Panc1 (cell line): ENCODE data around the gene ATP6V1F.

ENCODE experiments used
- POLR2AphosphoS5 ChIP-seq: IDR thresholded peaks from 2 replicates; pipeline ENCODE4 v1.6.1; 2012; ENCODE audit warnings: mild to moderate bottlenecking, low read depth, low read length, moderate library complexity
- TCF7L2 ChIP-seq: IDR thresholded peaks from 2 replicates; pipeline ENCODE4 v1.6.1; 2011; ENCODE audit warnings: mild to moderate bottlenecking, low read depth, low read length, inconsistent platforms
- TF ChIP-seq, protein P1 (sequence below): fragments of 450-650 bp; IDR thresholded peaks from 2 replicates; pipeline ENCODE4 v1.5.1; 2017; ENCODE audit warnings: mild to moderate bottlenecking
- TF ChIP-seq, protein P2 (sequence below), 2 experiments: IDR thresholded peaks; 2 replicates each; pipeline ENCODE4 v1.6.1; 2011 to 2012; ENCODE audit warnings: low read depth in 2 of 2, control low read depth in 1 of 2, low read length in 1 of 2, mild to moderate bottlenecking in 1 of 2, moderate library complexity in 1 of 2; ENCODE audit not compliant: insufficient read depth in 1 of 2

- TF ChIP-seq, protein P1, sequence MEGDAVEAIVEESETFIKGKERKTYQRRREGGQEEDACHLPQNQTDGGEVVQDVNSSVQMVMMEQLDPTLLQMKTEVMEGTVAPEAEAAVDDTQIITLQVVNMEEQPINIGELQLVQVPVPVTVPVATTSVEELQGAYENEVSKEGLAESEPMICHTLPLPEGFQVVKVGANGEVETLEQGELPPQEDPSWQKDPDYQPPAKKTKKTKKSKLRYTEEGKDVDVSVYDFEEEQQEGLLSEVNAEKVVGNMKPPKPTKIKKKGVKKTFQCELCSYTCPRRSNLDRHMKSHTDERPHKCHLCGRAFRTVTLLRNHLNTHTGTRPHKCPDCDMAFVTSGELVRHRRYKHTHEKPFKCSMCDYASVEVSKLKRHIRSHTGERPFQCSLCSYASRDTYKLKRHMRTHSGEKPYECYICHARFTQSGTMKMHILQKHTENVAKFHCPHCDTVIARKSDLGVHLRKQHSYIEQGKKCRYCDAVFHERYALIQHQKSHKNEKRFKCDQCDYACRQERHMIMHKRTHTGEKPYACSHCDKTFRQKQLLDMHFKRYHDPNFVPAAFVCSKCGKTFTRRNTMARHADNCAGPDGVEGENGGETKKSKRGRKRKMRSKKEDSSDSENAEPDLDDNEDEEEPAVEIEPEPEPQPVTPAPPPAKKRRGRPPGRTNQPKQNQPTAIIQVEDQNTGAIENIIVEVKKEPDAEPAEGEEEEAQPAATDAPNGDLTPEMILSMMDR, result peak; percentile 95
- TF ChIP-seq, protein P2, sequence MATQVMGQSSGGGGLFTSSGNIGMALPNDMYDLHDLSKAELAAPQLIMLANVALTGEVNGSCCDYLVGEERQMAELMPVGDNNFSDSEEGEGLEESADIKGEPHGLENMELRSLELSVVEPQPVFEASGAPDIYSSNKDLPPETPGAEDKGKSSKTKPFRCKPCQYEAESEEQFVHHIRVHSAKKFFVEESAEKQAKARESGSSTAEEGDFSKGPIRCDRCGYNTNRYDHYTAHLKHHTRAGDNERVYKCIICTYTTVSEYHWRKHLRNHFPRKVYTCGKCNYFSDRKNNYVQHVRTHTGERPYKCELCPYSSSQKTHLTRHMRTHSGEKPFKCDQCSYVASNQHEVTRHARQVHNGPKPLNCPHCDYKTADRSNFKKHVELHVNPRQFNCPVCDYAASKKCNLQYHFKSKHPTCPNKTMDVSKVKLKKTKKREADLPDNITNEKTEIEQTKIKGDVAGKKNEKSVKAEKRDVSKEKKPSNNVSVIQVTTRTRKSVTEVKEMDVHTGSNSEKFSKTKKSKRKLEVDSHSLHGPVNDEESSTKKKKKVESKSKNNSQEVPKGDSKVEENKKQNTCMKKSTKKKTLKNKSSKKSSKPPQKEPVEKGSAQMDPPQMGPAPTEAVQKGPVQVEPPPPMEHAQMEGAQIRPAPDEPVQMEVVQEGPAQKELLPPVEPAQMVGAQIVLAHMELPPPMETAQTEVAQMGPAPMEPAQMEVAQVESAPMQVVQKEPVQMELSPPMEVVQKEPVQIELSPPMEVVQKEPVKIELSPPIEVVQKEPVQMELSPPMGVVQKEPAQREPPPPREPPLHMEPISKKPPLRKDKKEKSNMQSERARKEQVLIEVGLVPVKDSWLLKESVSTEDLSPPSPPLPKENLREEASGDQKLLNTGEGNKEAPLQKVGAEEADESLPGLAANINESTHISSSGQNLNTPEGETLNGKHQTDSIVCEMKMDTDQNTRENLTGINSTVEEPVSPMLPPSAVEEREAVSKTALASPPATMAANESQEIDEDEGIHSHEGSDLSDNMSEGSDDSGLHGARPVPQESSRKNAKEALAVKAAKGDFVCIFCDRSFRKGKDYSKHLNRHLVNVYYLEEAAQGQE (IDR thresholded peaks at IDR 0.05; ENCODE audit: insufficient read depth in 1 of 2, low read depth in 2 of 2, low read length in 1 of 2), result no peak
- TF ChIP-seq TCF7L2, result no peak
- no peak for TF ChIP-seq POLR2AphosphoS5
Measured at GRCh38 chr7:128879939-128880746, 17.5 kb downstream of the ATP6V1F start.
